Esophagus squamous epithelium (tissue), 5 donors: ENCODE results near the gene PLA2G15. TPM values are rescaled to one million over a fixed set of nuclear protein-coding genes. Genes with fewer than 3 reads are reported as not detected.

ENCODE experiments used
- DNase-seq: peaks from one replicate; lab custom pipeline; 2025; lab: John Stamatoyannopoulos, UW
- H3K27ac ChIP-seq, 4 donors: fragments of 200-600 bp; sonication (generic); one replicate each; pipeline ENCODE4 v1.5.1; 2016 to 2019; ENCODE audit warnings: mild to moderate bottlenecking in 1 of 4
- H3K27me3 ChIP-seq, 4 donors: fragments of 200-600 bp; sonication (generic); 1 replicate in 3 of 4; 2 replicates in 1 of 4; pipeline versions ENCODE4 v1.5.1 to v1.6.0; 2017 to 2021; ENCODE audit warnings: antibody characterized with exemption in 1 of 4
- H3K36me3 ChIP-seq, 3 donors: fragments of 200-600 bp; sonication (generic); one replicate each; pipeline ENCODE4 v1.5.1; 2016 to 2019
- H3K4me1 ChIP-seq, 3 donors: fragments of 200-600 bp; sonication (generic); one replicate each; pipeline ENCODE4 v1.5.1; 2017 to 2019
- H3K4me3 ChIP-seq, 4 donors: fragments of 200-600 bp; sonication (generic); 1 replicate in 3 of 4; 2 replicates in 1 of 4; pipeline ENCODE4 v1.5.1; 2016 to 2019; ENCODE audit warnings: mild to moderate bottlenecking in 2 of 4, moderate library complexity in 1 of 4
- H3K9me3 ChIP-seq, 3 donors: fragments of 200-600 bp; sonication (generic); one replicate each; pipeline ENCODE4 v1.5.1; 2016 to 2019
- POLR2A ChIP-seq, 4 donors: fragments of 450-650 bp; IDR thresholded peaks; one replicate each; pipeline ENCODE4 v1.6.1; 2017; ENCODE audit warnings: antibody characterized with exemption in 4 of 4, mild to moderate bottlenecking in 4 of 4, moderate library complexity in 3 of 4
- WGBS, 2 donors: methylation state at CpG; one replicate each; pipeline ENCODE4 v1.1.5; 2018; 5-methylcytosine and 5-hydroxymethylcytosine counted together
- intact Hi-C: fragments of 100-400 bp; cut with DNase I; formaldehyde crosslinking; loops from one replicate; pipeline ENCODE4 v1.15.0; 2022
- total RNA-seq, 4 donors: library from RNA; depleted of rRNA; stranded (reverse); fragments of >200 nt; gene quantifications; one replicate each; pipeline ENCODE4 v1.1.0, GENCODE V29; 2016
- TF ChIP-seq, protein P1 (sequence below), 6 experiments: fragments of 450-650 bp in 4 of 6; fragments of 200-600 bp in 2 of 6; sonication (generic) in 2 of 6; IDR thresholded peaks; one replicate each; pipeline ENCODE4 v1.5.1; 2016 to 2019; ENCODE audit warnings: antibody characterized with exemption in 6 of 6, mild to moderate bottlenecking in 4 of 6, moderate library complexity in 4 of 6
- donor health status: DM: yes; HTN: yes; CAD: no.

Gene PLA2G15
- total RNA-seq, 4 donors from 2014 or later: 3.3 to 9.8 (median 6.6) TPM

GRCh38 chr16:68267612-68268405 is 22.6 kb downstream of the PLA2G15 start:
- Histone ChIP-seq H3K4me1 (peaks cover 15 to 71% (median 23%) of the 10 kb centered on the region in 3 donors), H3K36me3 (no peaks in the 10 kb centered on the region), H3K9me3 (no peaks in the 10 kb centered on the region), H3K4me3 (no peak overlapping the region), H3K27me3 (no peaks in the 10 kb centered on the region), H3K27ac (no peak overlapping the region)
- intact Hi-C loops: no loop called here
- no peak for DNase-seq
- WGBS, 2 donors: 77 to 85% methylated on average over 6 of the region's 6 CpGs
- TF ChIP-seq POLR2A (IDR thresholded peaks at IDR 0.05): no peak
- TF ChIP-seq, protein P1, sequence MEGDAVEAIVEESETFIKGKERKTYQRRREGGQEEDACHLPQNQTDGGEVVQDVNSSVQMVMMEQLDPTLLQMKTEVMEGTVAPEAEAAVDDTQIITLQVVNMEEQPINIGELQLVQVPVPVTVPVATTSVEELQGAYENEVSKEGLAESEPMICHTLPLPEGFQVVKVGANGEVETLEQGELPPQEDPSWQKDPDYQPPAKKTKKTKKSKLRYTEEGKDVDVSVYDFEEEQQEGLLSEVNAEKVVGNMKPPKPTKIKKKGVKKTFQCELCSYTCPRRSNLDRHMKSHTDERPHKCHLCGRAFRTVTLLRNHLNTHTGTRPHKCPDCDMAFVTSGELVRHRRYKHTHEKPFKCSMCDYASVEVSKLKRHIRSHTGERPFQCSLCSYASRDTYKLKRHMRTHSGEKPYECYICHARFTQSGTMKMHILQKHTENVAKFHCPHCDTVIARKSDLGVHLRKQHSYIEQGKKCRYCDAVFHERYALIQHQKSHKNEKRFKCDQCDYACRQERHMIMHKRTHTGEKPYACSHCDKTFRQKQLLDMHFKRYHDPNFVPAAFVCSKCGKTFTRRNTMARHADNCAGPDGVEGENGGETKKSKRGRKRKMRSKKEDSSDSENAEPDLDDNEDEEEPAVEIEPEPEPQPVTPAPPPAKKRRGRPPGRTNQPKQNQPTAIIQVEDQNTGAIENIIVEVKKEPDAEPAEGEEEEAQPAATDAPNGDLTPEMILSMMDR (IDR thresholded peaks at IDR 0.05): no peak

DNA sequence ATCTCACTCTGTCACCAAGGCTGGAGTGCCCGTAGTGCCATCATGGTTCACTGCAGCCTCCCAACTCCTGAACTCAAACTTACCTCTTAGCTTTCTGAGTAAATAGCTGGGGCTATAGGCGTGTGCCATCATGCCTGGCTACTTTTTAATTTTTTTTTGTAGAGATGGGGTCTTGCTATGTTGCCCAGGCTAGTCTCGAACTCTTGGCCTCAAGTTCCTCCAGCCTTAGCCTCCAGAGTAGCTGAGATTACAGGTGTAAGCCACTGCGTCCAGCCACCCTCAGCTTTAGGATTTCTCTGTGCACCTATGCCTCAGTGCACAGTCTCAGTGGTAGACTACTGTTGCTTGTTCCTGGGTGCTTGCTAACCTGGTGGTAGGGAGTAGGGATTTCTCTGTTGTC is 24.6 kb downstream of the PLA2G15 start:
- DNase-seq: no peak
- Histone ChIP-seq H3K27ac (no peak overlapping the region), H3K27me3 (no peaks in the 10 kb centered on the region), H3K9me3 (no peaks in the 10 kb centered on the region), H3K36me3 (peaks cover 0 to 10% (median 0%) of the 10 kb centered on the region in 3 donors), H3K4me1 (peaks cover 15 to 76% (median 23%) of the 10 kb centered on the region in 3 donors), H3K4me3 (no peak overlapping the region)
- TF ChIP-seq, protein P1 (IDR thresholded peaks at IDR 0.05): no peak
- TF ChIP-seq POLR2A (IDR thresholded peaks at IDR 0.05): no peak
- WGBS, 2 donors: 93% methylated on average over 3 to 4 of the region's 4 CpGs
- intact Hi-C loops: no loop called here

- TF ChIP-seq POLR2A (IDR thresholded peaks at IDR 0.05): no peak
- TF ChIP-seq, protein P1 (IDR thresholded peaks at IDR 0.05): no peak
- H3K27me3 ChIP-seq: no peaks in the 10 kb centered on the region
- no peak overlapping the region for H3K4me3 ChIP-seq
- H3K36me3 ChIP-seq: peaks cover 0 to 15% (median 0%) of the 10 kb centered on the region in 3 donors
- no peak for DNase-seq
- WGBS, 2 donors: 0 to 36% methylated on average over 1 of the region's 1 CpG
- H3K27ac ChIP-seq: no peak overlapping the region
- peaks cover 9 to 76% (median 28%) of the 10 kb centered on the region in 3 donors for H3K4me1 ChIP-seq
- intact Hi-C loops: no loop called here
- no peaks in the 10 kb centered on the region for H3K9me3 ChIP-seq
These were observed 25.2 kb downstream of the PLA2G15 start for GRCh38 chr16:68270353-68270752.

DNA sequence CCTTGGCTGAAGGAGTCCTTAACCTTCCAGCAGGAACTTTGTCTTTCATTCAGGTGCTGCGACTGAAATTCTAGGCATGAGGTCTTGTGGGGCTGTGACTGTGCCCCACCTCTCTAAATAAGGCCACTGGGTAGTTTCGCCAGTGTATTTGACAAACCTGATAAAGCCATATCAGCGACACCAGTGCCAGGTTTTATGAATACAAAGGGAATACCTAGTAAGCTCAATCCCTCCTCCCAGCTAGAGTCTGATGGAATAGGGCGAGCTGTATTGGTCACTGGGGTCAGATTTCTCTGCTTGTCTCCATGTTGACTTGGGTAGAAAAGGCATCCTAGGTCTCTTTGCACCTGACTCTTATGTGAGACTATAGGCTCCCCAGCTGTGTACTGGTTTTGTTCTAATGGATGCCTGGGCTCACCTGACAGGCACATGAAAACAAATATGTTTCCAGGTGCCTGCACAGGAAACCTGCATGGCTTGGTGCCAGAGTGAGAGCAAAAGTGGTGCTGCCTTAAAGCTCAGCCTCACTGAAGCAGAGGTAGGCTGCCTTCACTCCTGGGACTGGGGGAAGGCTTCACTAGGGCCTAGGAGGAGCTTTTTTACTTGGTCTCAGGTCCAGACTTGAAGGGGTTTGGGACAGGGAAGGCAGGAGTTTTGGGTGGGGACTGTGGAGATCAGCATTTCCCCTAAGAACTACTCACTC is 27.5 kb downstream of the PLA2G15 start:
- Histone ChIP-seq H3K36me3 (peaks cover 0 to 15% (median 0%) of the 10 kb centered on the region in 3 donors), H3K27ac (peak overlapping the region in 2 of 4 donors; percentile 2 to 48), H3K27me3 (no peaks in the 10 kb centered on the region), H3K4me1 (peaks cover 0 to 75% (median 28%) of the 10 kb centered on the region in 3 donors), H3K9me3 (no peaks in the 10 kb centered on the region), H3K4me3 (no peak overlapping the region)
- WGBS, 2 donors: 96 to 100% methylated on average over 1 to 2 of the region's 4 CpGs
- DNase-seq: no peak
- intact Hi-C loops: no loop called here
- TF ChIP-seq, protein P1 (IDR thresholded peaks at IDR 0.05): no peak
- TF ChIP-seq POLR2A (IDR thresholded peaks at IDR 0.05): no peak

DNA sequence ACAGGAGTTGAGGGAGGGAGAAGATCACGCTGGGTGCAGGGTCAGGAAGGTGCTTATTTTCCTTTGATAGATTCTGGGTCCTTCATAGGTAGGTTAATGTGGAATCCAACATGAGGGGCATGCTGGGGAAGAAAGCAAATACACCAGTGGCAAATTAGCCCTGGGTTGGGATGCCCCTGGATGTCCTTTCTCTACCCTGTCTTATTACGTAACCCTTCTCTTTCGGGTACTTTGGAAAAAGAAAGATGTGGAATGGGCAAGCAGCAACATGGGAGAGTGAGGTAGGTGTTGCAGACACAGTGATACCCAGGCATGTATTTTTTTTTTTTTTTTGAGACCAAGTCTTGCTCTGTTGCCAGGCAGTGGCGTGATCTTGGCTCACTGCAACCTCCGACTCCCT is 28.3 kb downstream of the PLA2G15 start:
- Histone ChIP-seq H3K4me1 (peaks cover 0 to 70% (median 28%) of the 10 kb centered on the region in 3 donors), H3K9me3 (no peaks in the 10 kb centered on the region), H3K27me3 (no peaks in the 10 kb centered on the region), H3K27ac (peak overlapping the region in 1 of 4 donors; percentile 48), H3K36me3 (peaks cover 0 to 15% (median 0%) of the 10 kb centered on the region in 3 donors), H3K4me3 (no peak overlapping the region)
- intact Hi-C loops: no loop called here
- DNase-seq: no peak
- 55 to 64% methylated on average over 5 of the region's 5 CpGs for WGBS, 2 donors
- no peak for TF ChIP-seq POLR2A (IDR thresholded peaks at IDR 0.05)
- TF ChIP-seq, protein P1 (IDR thresholded peaks at IDR 0.05): no peak
